ENCODE data around the gene MTERF4.
"Not testable (repeated sequence)": the region's sequence is repeated elsewhere in the genome, so short reads cannot be mapped to it uniquely, and the experiment has no call there.

Gene MTERF4

DNA sequence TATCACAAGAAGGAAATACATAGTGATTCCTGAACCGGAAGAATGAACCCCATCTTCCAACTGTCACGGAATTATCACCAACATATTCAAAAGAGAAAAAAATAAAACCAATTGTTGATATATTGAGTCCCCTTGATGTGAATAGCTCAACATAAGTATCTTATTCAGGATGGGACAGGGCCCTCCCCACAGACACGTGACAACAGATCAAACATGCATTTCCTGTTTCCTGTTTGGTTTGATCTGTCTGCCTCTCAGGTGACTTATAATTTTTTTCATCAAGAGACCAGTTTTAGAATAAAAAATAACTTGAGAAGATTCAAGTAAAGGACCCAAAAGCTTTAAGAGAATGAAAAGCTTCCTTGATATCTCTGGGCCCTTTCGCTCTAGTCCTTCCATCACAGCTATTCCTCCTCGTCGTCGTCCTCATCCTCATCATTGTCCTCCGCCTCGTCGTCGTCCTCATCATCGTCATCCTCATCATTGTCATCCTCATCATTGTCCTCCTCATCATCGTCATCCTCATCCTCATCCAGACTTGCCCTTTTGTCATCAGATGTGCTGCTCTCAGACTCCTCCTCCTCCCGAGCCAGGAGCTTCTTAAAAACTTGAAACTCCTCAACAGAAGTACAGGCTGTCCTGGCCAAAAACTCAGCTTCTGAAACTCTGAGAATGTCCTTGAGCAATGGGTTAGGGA, 6.3 kb downstream of the MTERF4 start:
- Mint-ChIP-seq H3K4me3 (peak overlapping the region in 1 of 2 donors; percentile 63), H3K9me3 (no peaks in the 10 kb centered on the region), H3K36me3 (ENCODE audit: insufficient read depth) (peaks cover 52% of the 10 kb centered on the region), H3K27me3 (no peaks in the 10 kb centered on the region), H3K27ac (peak overlapping the region; percentile 46 to 96), H3K4me1 (ENCODE audit: low read depth in 2 of 2) (peaks cover 34 to 37% of the 10 kb centered on the region in 2 donors)
- DNase-seq (peak; percentile 22 to 24 (median 23)), ATAC-seq (replicated peaks) (peak; percentile 99)

GRCh38 chr2:241094924-241095420, 7.1 kb downstream of the MTERF4 start:
- Mint-ChIP-seq H3K4me1 (ENCODE audit: low read depth in 2 of 2) (peaks cover 31 to 33% of the 10 kb centered on the region in 2 donors), H3K27ac (peak overlapping the region; percentile 46 to 96), H3K9me3 (no peaks in the 10 kb centered on the region), H3K4me3 (no peak overlapping the region), H3K36me3 (ENCODE audit: insufficient read depth) (peaks cover 59% of the 10 kb centered on the region), H3K27me3 (no peaks in the 10 kb centered on the region)
- DNase-seq (no peak), ATAC-seq (replicated peaks) (no peak)

DNA sequence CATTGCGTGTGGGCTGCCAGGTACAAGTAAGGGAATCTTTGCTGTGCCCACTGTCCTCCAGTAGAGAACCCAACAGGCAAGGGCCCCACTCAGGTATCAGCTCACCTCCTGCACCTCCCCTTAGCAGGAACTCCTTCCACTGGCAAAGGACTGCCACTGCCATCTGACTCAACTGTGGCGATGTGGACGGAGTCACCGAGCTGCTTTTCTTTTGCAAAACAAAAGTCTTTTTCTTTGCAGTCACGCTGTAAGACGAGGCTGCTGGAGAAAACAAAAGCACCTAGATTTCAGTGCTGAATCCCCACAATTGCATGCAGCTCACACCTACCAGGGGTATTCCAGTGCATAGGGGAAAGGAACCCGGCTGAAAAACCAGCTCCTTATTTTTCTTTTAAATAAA, 7.9 kb downstream of the MTERF4 start:
- no peak overlapping the region for H3K27ac Mint-ChIP-seq
- peaks cover 60% of the 10 kb centered on the region for H3K36me3 Mint-ChIP-seq (ENCODE audit: insufficient read depth)
- ATAC-seq (replicated peaks): no peak
- H3K4me3 Mint-ChIP-seq: no peak overlapping the region
- no peaks in the 10 kb centered on the region for H3K27me3 Mint-ChIP-seq
- no peaks in the 10 kb centered on the region for H3K9me3 Mint-ChIP-seq
- no peak for DNase-seq
- peaks cover 26 to 31% of the 10 kb centered on the region in 2 donors for H3K4me1 Mint-ChIP-seq (ENCODE audit: low read depth in 2 of 2)

- H3K4me3 Mint-ChIP-seq; DNase-seq; H3K27me3 Mint-ChIP-seq; ATAC-seq (replicated peaks); H3K9me3 Mint-ChIP-seq: not testable (repeated sequence)
- Mint-ChIP-seq H3K27ac (peak overlapping the region in 1 of 2 donors; percentile 59), H3K36me3 (ENCODE audit: insufficient read depth) (peaks cover 65% of the 10 kb centered on the region), H3K4me1 (ENCODE audit: low read depth in 2 of 2) (peaks cover 22 to 26% of the 10 kb centered on the region in 2 donors)
Observed at GRCh38 chr2:241093133-241093781, 8.8 kb downstream of the MTERF4 start.

DNA sequence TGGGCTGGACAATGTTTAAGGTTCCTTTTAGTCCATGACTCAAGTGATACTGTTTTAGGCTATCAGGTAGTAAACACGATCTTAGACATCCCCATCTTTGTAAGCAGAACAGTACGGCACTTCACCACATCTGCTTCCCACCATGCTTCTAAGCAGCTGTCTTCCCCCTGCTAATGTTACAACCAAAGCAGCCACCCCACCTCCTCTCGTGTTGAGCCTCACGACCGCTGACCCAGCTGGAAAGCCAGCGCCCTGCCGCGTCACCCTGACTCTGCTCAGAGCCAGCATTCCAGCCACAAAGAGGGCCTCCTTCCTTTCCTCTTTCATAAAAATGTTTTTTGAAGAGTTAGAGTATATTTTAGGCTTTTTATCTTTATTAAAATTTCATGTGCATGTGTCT, 9.4 kb downstream of the MTERF4 start:
- Mint-ChIP-seq H3K27ac (peak overlapping the region in 1 of 2 donors; percentile 59), H3K4me3 (no peak overlapping the region), H3K27me3 (no peaks in the 10 kb centered on the region), H3K4me1 (ENCODE audit: low read depth in 2 of 2) (peaks cover 20 to 26% of the 10 kb centered on the region in 2 donors), H3K36me3 (ENCODE audit: insufficient read depth) (peaks cover 70% of the 10 kb centered on the region), H3K9me3 (no peaks in the 10 kb centered on the region)
- ATAC-seq (replicated peaks) (no peak), DNase-seq (no peak)

DNA sequence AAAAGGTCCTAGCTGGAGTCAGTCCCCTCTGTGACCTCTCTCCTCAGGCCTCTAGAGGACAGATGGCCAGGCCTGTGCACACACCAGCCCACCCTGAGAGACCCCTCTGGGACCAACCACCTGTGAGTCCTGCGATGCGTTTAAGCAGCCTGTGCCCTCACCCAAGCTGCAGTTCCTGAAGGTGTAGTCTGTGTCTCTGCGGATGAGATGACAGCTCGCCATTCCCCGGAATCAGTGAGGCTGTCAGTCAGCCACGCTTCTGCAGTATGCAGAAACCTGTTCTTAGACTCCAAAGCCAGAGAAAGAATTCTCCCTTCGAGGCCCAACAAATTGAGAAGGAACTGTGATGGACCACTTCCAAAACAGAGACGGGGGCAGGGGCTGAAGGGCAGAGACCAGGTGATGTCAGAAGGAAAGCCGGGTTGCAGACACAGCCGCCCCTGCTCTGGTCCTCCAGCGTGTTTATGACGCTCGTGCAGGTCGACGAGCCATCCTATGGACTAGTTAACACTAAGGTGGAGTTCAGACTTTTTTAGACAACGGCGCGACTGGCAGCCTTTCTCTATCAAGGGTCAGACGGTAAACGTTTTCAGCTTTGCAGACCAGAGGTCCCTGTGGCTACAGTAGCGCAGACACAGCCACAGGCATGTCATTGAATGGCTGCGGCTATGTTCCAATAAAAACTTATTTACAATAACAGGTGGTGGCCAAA, 10.2 kb downstream of the MTERF4 start:
- Mint-ChIP-seq H3K4me3 (no peak overlapping the region), H3K36me3 (ENCODE audit: insufficient read depth) (peaks cover 69% of the 10 kb centered on the region), H3K27me3 (no peaks in the 10 kb centered on the region), H3K4me1 (ENCODE audit: low read depth in 2 of 2) (peaks cover 16 to 18% of the 10 kb centered on the region in 2 donors), H3K27ac (no peak overlapping the region), H3K9me3 (no peaks in the 10 kb centered on the region)
- DNase-seq (no peak), ATAC-seq (replicated peaks) (no peak)

- Mint-ChIP-seq H3K4me1 (ENCODE audit: low read depth in 2 of 2) (peaks cover 13 to 15% of the 10 kb centered on the region in 2 donors), H3K4me3 (no peak overlapping the region), H3K9me3 (no peaks in the 10 kb centered on the region), H3K27ac (peak overlapping the region in 1 of 2 donors; percentile 5), H3K36me3 (ENCODE audit: insufficient read depth) (peaks cover 73% of the 10 kb centered on the region), H3K27me3 (no peaks in the 10 kb centered on the region)
- no peak for ATAC-seq (replicated peaks)
- no peak for DNase-seq
Observed at GRCh38 chr2:241091201-241091600, 10.9 kb downstream of the MTERF4 start.

GRCh38 chr2:241088791-241089732, 13.0 kb downstream of the MTERF4 start:
- no peaks in the 10 kb centered on the region for H3K9me3 Mint-ChIP-seq
- H3K36me3 Mint-ChIP-seq (ENCODE audit: insufficient read depth): peaks cover 65% of the 10 kb centered on the region
- ATAC-seq (replicated peaks) (no peak), DNase-seq (no peak)
- H3K4me3 Mint-ChIP-seq: no peak overlapping the region
- H3K27me3 Mint-ChIP-seq: no peaks in the 10 kb centered on the region
- H3K27ac Mint-ChIP-seq: no peak overlapping the region
- peaks cover 3 to 4% of the 10 kb centered on the region in 2 donors for H3K4me1 Mint-ChIP-seq (ENCODE audit: low read depth in 2 of 2)

GRCh38 chr2:241088376-241088775, 13.7 kb downstream of the MTERF4 start:
- H3K27ac Mint-ChIP-seq: no peak overlapping the region
- no peak for DNase-seq
- peaks cover 3 to 4% of the 10 kb centered on the region in 2 donors for H3K4me1 Mint-ChIP-seq (ENCODE audit: low read depth in 2 of 2)
- no peaks in the 10 kb centered on the region for H3K9me3 Mint-ChIP-seq
- no peak for ATAC-seq (replicated peaks)
- peaks cover 64% of the 10 kb centered on the region for H3K36me3 Mint-ChIP-seq (ENCODE audit: insufficient read depth)
- no peak overlapping the region for H3K4me3 Mint-ChIP-seq
- H3K27me3 Mint-ChIP-seq: no peaks in the 10 kb centered on the region

DNA sequence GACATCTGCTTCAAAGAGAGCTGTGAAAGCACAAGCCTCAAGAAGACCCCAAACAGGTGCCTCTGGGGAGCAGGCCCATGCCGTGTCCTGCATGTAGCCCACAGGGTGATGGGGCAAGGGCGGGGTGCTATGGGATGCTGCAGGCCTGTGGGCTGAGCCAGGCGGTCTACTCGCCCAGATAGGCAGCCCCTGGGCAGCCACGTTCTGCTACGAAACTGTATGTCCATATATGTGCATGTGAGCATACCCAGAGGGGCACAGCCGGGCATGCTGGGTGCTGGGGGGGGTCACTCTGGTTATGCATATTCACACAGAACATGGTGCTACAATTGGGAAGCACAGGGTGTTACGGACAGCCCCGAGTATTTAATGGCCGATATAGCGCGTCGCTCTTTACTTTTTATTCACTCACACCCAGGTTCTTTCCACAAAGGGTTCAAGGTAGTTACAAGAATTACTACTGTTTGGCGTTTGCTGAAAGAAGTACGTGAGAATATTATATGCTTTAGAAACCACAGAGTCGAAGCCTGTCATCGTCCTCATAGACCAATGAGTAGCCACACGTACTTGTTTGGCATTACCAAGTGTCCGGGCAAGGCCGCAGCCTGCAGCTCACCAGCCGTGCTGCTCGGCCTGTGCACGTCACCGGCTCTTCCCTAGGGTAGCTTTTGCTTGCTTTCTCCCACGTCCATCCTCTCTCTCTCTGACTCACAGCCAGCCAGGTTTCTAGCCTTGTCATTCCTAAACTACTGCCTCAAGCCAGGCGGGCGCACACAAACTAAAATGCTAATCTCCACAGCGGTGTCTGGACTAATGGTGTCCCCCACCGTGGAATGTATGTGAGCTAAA, 14.4 kb downstream of the MTERF4 start:
- Mint-ChIP-seq H3K36me3 (ENCODE audit: insufficient read depth) (peaks cover 61% of the 10 kb centered on the region), H3K4me3 (no peak overlapping the region), H3K9me3 (no peaks in the 10 kb centered on the region), H3K27ac (no peak overlapping the region), H3K4me1 (ENCODE audit: low read depth in 2 of 2) (peaks cover 5 to 8% of the 10 kb centered on the region in 2 donors), H3K27me3 (no peaks in the 10 kb centered on the region)
- DNase-seq: no peak
- ATAC-seq (replicated peaks): no peak

DNA sequence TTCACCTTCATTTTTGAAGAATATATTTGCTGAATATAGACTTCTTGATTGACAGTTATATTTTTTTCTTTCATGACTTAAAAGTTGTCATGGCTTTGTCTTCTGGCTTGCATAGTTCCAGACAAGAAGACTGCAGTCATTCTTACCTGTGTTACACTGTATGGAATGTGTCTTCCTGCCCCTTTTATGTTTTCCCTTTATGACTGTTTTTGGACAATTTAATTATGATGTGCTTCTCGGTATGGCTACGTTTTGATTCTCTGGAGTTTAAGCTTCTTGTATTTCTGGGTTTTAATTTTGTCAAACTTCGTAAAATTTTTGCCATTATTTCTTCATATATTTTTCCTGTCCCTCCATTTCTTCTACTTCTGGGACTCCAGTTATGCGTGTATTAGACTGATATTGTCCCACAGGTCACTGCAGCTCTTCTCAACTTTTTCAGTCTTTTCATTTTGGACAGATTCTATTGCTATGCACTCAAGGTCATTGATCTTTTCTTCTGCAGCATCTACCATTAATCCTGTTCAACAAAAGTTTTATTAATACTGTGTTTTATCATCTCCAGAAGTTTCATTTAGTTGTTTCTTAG, 17.1 kb downstream of the MTERF4 start:
- Mint-ChIP-seq H3K27ac (peak overlapping the region in 1 of 2 donors; percentile 56), H3K9me3 (no peaks in the 10 kb centered on the region), H3K36me3 (ENCODE audit: insufficient read depth) (peaks cover 41% of the 10 kb centered on the region), H3K27me3 (no peaks in the 10 kb centered on the region), H3K4me3 (no peak overlapping the region), H3K4me1 (ENCODE audit: low read depth in 2 of 2) (peaks cover 4 to 10% of the 10 kb centered on the region in 2 donors)
- no peak for DNase-seq
- ATAC-seq (replicated peaks): no peak

DNA sequence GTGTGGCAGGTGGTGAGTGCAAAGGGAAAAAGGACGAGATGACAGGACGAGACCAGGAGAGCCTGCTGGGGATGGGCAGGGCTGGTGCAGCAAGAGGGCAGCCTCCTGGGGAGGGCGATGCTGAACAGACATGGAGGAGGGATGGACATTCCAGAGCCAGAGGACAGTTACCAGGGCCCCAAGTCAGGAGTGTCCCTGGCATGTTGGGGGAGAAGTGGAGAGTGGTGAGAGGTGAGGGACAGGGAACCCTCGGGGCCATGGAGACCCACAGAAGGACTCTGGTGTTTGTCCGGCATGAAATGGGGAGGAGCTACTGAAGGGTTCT, 19.0 kb downstream of the MTERF4 start:
- Mint-ChIP-seq H3K4me1 (ENCODE audit: low read depth in 2 of 2) (peaks cover 8 to 10% of the 10 kb centered on the region in 2 donors), H3K27ac (peak overlapping the region; percentile 15 to 84), H3K4me3 (no peak overlapping the region), H3K27me3 (no peaks in the 10 kb centered on the region), H3K9me3 (no peaks in the 10 kb centered on the region), H3K36me3 (ENCODE audit: insufficient read depth) (peaks cover 28% of the 10 kb centered on the region)
- no peak for DNase-seq
- no peak for ATAC-seq (replicated peaks)
